AG09319 (cell line): ENCODE results near the gene NXF3.
"Not testable (repeated sequence)": the region's sequence is repeated elsewhere in the genome, so short reads cannot be mapped to it uniquely, and the experiment has no call there.

ENCODE experiments used
- DNase-seq: peaks from one replicate; pipeline ENCODE4 v3.0.0-alpha.2; 2010; ENCODE audit warnings: low read depth; ENCODE audit errors: extremely low read depth
- TF ChIP-seq, protein P1 (sequence below): IDR thresholded peaks from 2 replicates; pipeline ENCODE4 v1.5.1; 2011; ENCODE audit warnings: low read depth, mild to moderate bottlenecking, inconsistent platforms, low read length, moderate library complexity

Gene NXF3

GRCh38 chrX:103092942-103093341, at the start of gene NXF3:
Gene NXF3, minus strand, starts transcription at chrX:103093143. Its CDS starts 120 bp downstream, at chrX:103093023.
- TF ChIP-seq, protein P1, sequence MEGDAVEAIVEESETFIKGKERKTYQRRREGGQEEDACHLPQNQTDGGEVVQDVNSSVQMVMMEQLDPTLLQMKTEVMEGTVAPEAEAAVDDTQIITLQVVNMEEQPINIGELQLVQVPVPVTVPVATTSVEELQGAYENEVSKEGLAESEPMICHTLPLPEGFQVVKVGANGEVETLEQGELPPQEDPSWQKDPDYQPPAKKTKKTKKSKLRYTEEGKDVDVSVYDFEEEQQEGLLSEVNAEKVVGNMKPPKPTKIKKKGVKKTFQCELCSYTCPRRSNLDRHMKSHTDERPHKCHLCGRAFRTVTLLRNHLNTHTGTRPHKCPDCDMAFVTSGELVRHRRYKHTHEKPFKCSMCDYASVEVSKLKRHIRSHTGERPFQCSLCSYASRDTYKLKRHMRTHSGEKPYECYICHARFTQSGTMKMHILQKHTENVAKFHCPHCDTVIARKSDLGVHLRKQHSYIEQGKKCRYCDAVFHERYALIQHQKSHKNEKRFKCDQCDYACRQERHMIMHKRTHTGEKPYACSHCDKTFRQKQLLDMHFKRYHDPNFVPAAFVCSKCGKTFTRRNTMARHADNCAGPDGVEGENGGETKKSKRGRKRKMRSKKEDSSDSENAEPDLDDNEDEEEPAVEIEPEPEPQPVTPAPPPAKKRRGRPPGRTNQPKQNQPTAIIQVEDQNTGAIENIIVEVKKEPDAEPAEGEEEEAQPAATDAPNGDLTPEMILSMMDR: no peak
- no peak for DNase-seq

DNA sequence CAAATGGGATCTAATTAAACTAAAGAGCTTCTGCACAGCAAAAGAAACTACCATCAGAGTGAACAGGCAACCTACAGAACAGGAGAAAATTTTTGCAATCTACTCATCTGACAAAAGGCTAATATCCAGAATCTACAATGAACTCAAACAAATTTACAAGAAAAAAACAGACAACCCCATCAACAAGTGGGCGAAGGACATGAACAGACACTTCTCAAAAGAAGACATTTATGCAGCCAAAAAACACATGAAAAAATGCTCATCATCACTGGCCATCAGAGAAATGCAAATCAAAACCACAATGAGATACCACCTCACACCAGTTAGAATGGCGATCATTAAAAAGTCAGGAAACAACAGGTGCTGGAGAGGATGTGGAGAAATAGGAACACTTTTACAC, 43.6 kb upstream of the NXF3 start:
- DNase-seq: not testable (repeated sequence)

DNA sequence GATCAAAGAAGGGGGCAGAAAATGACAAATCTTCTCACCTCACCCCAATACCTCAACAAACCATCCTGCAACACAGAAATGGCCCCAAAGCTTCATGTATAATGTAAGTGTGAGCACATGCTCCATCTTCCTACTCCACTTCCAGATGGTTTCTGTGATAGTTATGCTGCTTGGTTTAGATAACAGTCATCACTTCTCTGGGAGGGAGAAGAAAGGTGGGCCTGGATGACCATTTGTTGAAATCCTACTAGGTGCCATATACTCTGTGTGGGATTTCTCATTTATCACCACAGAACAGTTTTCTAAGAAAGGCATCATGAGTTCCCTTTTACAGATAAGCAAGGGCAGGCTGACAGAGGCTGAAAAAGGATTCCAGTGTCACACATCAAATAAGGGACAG, 31.3 kb upstream of the NXF3 start:
- TF ChIP-seq, protein P1: no peak
- no peak for DNase-seq

GRCh38 chrX:103120748-103121147, 27.8 kb upstream of the NXF3 start:
- DNase-seq: no peak
- TF ChIP-seq, protein P1: no peak

GRCh38 chrX:103116970-103117369, 24.0 kb upstream of the NXF3 start:
- not testable (repeated sequence) for DNase-seq

DNA sequence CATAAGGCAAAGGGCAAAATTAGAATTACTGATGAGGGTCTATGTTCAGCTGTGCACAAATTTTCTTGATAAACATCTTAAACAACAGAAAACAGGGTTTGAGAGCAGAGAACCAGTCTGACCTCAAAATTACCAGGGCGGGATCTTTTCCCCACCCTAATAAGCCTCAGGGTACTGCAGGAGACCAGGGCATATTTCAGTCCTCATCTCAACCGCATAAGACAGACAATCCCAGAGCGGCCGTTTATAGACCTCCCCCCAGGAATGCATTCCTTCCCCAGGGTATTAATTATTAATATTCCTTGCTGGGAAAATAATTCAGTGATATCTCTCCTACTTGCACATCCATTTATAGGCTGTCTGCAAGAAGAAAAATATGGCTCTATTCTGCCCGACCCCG, 16.6 kb upstream of the NXF3 start:
- DNase-seq: not testable (repeated sequence)

DNA sequence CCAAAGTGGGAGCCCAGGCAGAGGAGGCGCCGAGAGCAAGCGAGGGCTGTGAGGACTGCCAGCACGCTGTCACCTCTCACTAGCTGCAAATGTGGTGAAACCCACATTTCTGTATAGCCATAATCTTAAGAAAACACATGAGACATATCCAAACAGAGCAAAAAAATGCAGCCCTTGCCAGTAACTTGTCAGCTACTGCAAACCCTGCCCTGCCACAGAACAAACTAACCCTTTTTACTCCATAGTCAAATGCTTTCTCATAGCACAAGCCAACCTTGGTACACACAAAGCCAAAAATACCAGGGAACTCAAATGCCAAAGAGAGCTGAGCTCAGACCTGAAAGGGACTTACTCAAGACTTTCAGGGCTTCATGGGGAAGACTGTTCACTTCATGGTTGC, 14.9 kb upstream of the NXF3 start:
- TF ChIP-seq, protein P1: no peak
- no peak for DNase-seq

- DNase-seq: not testable (repeated sequence)
Measured at GRCh38 chrX:103107227-103107737, 14.3 kb upstream of the NXF3 start.

DNA sequence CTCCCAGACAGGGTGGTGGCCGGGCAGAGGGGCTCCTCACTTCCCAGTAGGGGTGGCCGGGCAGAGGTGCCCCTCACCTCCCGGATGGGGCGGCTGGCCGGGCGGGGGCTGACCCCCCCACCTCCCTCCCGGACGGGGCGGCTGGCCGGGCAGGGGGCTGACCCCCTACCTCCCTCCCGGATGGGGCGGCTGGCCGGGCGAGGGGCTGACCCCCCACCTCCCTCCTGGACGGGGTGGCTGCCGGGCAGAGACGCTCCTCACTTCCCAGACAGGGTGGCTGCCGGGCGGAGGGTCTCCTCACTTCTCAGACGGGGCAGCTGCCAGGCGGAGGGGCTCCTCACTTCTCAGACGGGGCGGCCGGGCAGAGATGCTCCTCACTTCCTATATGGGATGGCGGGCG, 11.4 kb upstream of the NXF3 start:
- DNase-seq: not testable (repeated sequence)

- not testable (repeated sequence) for DNase-seq
Measured at GRCh38 chrX:103103866-103104265, 10.9 kb upstream of the NXF3 start.

- DNase-seq: no peak
Measured at GRCh38 chrX:103101299-103102042, 8.5 kb upstream of the NXF3 start.

More at GRCh38 chrX:103101299-103102042, 8.5 kb upstream of the NXF3 start:
- TF ChIP-seq, protein P1: no peak
